Measurements from ENCODE around the gene TOM1. TPM values are rescaled to one million over a fixed set of nuclear protein-coding genes. Genes with fewer than 3 reads are reported as not detected.
A peak's percentile ranks its signal among the peaks of the same experiment; 100 is the strongest.

TOM1 gene
- total and polyA plus RNA-seq, 2 of the 13 experiments (the other 11 are each of a cell fraction or from before 2014, with no cell fraction given) = 30.8 to 87.3 TPM

DNA sequence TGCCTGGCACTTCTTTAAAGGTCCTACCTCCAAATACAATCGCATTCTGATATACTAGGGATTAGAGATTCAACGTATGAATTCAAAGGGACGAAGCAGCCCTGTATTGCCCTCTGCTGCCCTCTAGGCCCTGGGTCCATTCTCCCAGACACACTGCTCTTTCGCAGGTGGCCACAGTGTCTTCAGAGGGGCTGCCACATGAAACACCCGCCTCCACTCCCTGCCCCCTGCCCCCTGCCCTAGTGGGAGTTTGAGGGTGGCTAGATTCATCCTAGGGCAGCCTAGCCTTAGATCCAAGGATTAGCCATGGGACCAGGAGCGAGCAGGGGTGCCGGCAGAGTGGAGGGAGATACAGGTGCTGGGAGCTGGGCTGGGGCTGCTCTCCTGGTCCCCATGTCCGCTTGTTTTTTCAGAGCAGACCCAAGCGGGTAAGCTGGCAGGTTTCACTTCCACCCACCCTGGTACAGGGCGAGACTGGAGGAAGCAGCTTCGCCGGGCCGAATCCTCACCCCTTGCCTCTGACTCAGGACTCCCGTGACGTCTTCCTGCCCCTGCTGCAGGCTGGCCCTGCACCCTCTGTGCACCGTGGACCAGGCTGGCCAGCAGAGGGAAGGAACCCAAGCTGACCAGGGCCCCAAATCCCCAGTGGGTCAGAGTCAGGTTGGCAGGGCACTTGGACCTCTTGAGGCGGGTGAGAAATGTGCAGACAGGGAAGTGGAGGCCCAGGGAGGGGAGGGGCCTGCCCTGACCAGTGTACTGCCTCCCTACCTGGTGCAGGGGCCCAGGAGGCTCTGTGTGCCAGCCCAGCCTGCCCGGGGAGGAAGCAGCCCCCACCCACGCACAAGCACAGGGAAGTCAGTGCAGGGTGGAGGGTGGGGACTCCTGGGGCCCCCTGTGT, 52.8 kb downstream of the TOM1 start (continued):
- TF ChIP-seq SP4 (CRISPR knock-in tag; IDR thresholded peaks at IDR 0.05) = 0 out of 2 replicates have a peak, but pooled peaks have one; percentile 41
- TF ChIP-seq, protein P1, sequence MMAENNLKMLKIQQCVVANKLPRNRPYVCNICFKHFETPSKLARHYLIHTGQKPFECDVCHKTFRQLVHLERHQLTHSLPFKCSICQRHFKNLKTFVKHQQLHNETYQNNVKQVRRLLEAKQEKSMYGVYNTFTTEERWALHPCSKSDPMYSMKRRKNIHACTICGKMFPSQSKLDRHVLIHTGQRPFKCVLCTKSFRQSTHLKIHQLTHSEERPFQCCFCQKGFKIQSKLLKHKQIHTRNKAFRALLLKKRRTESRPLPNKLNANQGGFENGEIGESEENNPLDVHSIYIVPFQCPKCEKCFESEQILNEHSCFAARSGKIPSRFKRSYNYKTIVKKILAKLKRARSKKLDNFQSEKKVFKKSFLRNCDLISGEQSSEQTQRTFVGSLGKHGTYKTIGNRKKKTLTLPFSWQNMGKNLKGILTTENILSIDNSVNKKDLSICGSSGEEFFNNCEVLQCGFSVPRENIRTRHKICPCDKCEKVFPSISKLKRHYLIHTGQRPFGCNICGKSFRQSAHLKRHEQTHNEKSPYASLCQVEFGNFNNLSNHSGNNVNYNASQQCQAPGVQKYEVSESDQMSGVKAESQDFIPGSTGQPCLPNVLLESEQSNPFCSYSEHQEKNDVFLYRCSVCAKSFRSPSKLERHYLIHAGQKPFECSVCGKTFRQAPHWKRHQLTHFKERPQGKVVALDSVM (CRISPR knock-in tag; IDR thresholded peaks at IDR 0.05) = peak; percentile 56; the same call in 1 of the 2 replicates
- 0 out of 2 replicates have a peak, but pooled peaks have one; percentile 36 for TF ChIP-seq ZNF749 (CRISPR knock-in tag; IDR thresholded peaks at IDR 0.05; ENCODE audit: borderline replicate concordance)
- no peak for TF ChIP-seq ZNF431 (CRISPR knock-in tag; IDR thresholded peaks at IDR 0.05; ENCODE audit: borderline replicate concordance, low read depth)
- no peak for TF ChIP-seq SMAD3 (CRISPR knock-in tag; IDR thresholded peaks at IDR 0.05)
- no peak for TF ChIP-seq HHEX (CRISPR knock-in tag; IDR thresholded peaks at IDR 0.05)
- TF ChIP-seq, protein P2, sequence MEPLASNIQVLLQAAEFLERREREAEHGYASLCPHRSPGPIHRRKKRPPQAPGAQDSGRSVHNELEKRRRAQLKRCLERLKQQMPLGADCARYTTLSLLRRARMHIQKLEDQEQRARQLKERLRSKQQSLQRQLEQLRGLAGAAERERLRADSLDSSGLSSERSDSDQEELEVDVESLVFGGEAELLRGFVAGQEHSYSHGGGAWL (CRISPR knock-in tag; IDR thresholded peaks at IDR 0.05) = no peak; the same call in 1 of the 2 replicates
- TF ChIP-seq ZFX (CRISPR knock-in tag; IDR thresholded peaks at IDR 0.05; ENCODE audit: low read depth) = peak; percentile 63
- TF ChIP-seq, protein P3, sequence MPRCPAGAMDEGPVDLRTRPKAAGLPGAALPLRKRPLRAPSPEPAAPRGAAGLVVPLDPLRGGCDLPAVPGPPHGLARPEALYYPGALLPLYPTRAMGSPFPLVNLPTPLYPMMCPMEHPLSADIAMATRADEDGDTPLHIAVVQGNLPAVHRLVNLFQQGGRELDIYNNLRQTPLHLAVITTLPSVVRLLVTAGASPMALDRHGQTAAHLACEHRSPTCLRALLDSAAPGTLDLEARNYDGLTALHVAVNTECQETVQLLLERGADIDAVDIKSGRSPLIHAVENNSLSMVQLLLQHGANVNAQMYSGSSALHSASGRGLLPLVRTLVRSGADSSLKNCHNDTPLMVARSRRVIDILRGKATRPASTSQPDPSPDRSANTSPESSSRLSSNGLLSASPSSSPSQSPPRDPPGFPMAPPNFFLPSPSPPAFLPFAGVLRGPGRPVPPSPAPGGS (CRISPR knock-in tag; IDR thresholded peaks at IDR 0.05) = no peak
- TF ChIP-seq U2AF1 (optimal IDR thresholded peaks at IDR 0.05; ENCODE audit: low read depth, low read length) = peak; percentile 37
- TF ChIP-seq, protein P4, sequence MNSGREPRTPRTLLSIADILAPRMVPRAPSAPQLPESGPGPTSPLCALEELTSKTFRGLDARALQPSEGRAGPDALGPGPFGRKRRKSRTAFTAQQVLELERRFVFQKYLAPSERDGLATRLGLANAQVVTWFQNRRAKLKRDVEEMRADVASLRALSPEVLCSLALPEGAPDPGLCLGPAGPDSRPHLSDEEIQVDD (CRISPR knock-in tag; IDR thresholded peaks at IDR 0.05; ENCODE audit: borderline replicate concordance) = 0 out of 2 replicates have a peak, but pooled peaks have one; percentile 3
- TF ChIP-seq HNRNPL (IDR thresholded peaks at IDR 0.05; ENCODE audit: low read depth, low read length) = peak; percentile 92
- TF ChIP-seq ZNF329 (CRISPR knock-in tag; IDR thresholded peaks at IDR 0.05; ENCODE audit: low read depth) = peak; percentile 48; the same call in 1 of the 2 replicates
- TF ChIP-seq, protein P5, sequence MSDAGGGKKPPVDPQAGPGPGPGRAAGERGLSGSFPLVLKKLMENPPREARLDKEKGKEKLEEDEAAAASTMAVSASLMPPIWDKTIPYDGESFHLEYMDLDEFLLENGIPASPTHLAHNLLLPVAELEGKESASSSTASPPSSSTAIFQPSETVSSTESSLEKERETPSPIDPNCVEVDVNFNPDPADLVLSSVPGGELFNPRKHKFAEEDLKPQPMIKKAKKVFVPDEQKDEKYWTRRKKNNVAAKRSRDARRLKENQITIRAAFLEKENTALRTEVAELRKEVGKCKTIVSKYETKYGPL (CRISPR knock-in tag; IDR thresholded peaks at IDR 0.05) = no peak
- no peak for TF ChIP-seq FOXJ3 (CRISPR knock-in tag; IDR thresholded peaks at IDR 0.05; ENCODE audit: borderline replicate concordance)
- no peak for TF ChIP-seq ZNF12 (CRISPR knock-in tag; IDR thresholded peaks at IDR 0.05)
- TF ChIP-seq, protein P6, sequence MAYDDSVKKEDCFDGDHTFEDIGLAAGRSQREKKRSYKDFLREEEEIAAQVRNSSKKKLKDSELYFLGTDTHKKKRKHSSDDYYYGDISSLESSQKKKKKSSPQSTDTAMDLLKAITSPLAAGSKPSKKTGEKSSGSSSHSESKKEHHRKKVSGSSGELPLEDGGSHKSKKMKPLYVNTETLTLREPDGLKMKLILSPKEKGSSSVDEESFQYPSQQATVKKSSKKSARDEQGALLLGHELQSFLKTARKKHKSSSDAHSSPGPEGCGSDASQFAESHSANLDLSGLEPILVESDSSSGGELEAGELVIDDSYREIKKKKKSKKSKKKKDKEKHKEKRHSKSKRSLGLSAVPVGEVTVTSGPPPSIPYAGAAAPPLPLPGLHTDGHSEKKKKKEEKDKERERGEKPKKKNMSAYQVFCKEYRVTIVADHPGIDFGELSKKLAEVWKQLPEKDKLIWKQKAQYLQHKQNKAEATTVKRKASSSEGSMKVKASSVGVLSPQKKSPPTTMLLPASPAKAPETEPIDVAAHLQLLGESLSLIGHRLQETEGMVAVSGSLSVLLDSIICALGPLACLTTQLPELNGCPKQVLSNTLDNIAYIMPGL (CRISPR knock-in tag; IDR thresholded peaks at IDR 0.05; ENCODE audit: borderline replicate concordance in 1 of 2, low read depth in 1 of 2) = peak; percentile 54 to 59; a peak in 3 of 4 replicates
- 0 out of 2 replicates have a peak, but pooled peaks have one; percentile 34 for TF ChIP-seq TARDBP (CRISPR knock-in tag; IDR thresholded peaks at IDR 0.05)
- TF ChIP-seq, protein P7, sequence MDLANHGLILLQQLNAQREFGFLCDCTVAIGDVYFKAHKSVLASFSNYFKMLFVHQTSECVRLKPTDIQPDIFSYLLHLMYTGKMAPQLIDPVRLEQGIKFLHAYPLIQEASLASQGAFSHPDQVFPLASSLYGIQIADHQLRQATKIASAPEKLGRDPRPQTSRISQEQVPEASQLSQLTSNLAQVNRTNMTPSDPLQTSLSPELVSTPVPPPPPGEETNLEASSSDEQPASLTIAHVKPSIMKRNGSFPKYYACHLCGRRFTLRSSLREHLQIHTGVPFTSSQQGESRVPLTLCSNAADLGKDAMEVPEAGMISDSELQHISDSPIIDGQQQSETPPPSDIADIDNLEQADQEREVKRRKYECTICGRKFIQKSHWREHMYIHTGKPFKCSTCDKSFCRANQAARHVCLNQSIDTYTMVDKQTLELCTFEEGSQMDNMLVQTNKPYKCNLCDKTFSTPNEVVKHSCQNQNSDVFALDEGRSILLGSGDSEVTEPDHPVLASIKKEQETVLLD (CRISPR knock-in tag; IDR thresholded peaks at IDR 0.05; ENCODE audit: low read depth) = 0 out of 2 replicates have a peak, but pooled peaks have one; percentile 23
